Glutamatergic neuron (in vitro differentiated cells): ENCODE data around the gene GOLGA2. TPM values are rescaled to one million over a fixed set of nuclear protein-coding genes. Genes with fewer than 3 reads are reported as not detected.

ENCODE experiments used
- DNase-seq: peaks from one replicate; pipeline ENCODE4 v3.0.0; 2022
- H3K27ac Mint-ChIP-seq: one replicate; pipeline ENCODE4 v1.8.0; 2020; ENCODE audit warnings: mild to moderate bottlenecking, mixed read lengths, inconsistent platforms; ENCODE audit not compliant: unreplicated experiment
- H3K27me3 Mint-ChIP-seq: one replicate; pipeline ENCODE4 v1.8.0; 2020; ENCODE audit warnings: mild to moderate bottlenecking, moderate library complexity, mixed read lengths, inconsistent platforms; ENCODE audit not compliant: unreplicated experiment
- H3K36me3 Mint-ChIP-seq: one replicate; pipeline ENCODE4 v1.8.0; 2020; ENCODE audit warnings: mild to moderate bottlenecking, mixed read lengths, inconsistent platforms; ENCODE audit not compliant: unreplicated experiment
- H3K4me1 Mint-ChIP-seq: one replicate; pipeline ENCODE4 v1.8.0; 2020; ENCODE audit warnings: mild to moderate bottlenecking, low read depth, mixed read lengths, inconsistent platforms; ENCODE audit not compliant: unreplicated experiment
- H3K4me3 Mint-ChIP-seq: one replicate; pipeline ENCODE4 v1.8.0; 2020; ENCODE audit warnings: mild to moderate bottlenecking, mixed read lengths, inconsistent platforms; ENCODE audit not compliant: unreplicated experiment
- H3K9me3 Mint-ChIP-seq: one replicate; pipeline ENCODE4 v1.8.0; 2020; ENCODE audit warnings: mild to moderate bottlenecking, moderate library complexity, mixed read lengths, inconsistent platforms; ENCODE audit not compliant: unreplicated experiment
- CTCF ChIP-seq: fragments of 200-600 bp; sonication (generic); IDR thresholded peaks from one replicate; pipeline ENCODE4 v1.5.0; 2021; ENCODE audit not compliant: partially characterized antibody, unreplicated experiment
- total RNA-seq: library from RNA; stranded (reverse); fragmentation: NEBNext Ultra II Directional; extraction: Animal tissue kit (Norgen Biotek cat#: 25700); gene quantifications from one replicate; pipeline ENCODE4 v1.2.1, GENCODE V29; 2021; ENCODE audit not compliant: unreplicated experiment

Gene GOLGA2
- total RNA-seq, 1 donor from 2014 or later: 78.3 TPM

GRCh38 chr9:128293091-128293490 is 17.3 kb upstream of the GOLGA2 start:
- Mint-ChIP-seq H3K27me3 (peaks cover 1% of the 10 kb centered on the region), H3K27ac (no peak overlapping the region), H3K9me3 (no peaks in the 10 kb centered on the region), H3K4me1 (no peaks in the 10 kb centered on the region), H3K4me3 (no peak overlapping the region), H3K36me3 (no peaks in the 10 kb centered on the region)
- DNase-seq: no peak
- TF ChIP-seq CTCF: no peak

GRCh38 chr9:128292009-128292408 is 16.2 kb upstream of the GOLGA2 start:
- no peak overlapping the region for H3K4me3 Mint-ChIP-seq
- no peaks in the 10 kb centered on the region for H3K36me3 Mint-ChIP-seq
- DNase-seq: no peak
- peaks cover 2% of the 10 kb centered on the region for H3K9me3 Mint-ChIP-seq
- TF ChIP-seq CTCF: no peak
- no peak overlapping the region for H3K27ac Mint-ChIP-seq
- no peaks in the 10 kb centered on the region for H3K4me1 Mint-ChIP-seq
- peaks cover 4% of the 10 kb centered on the region for H3K27me3 Mint-ChIP-seq

- Mint-ChIP-seq H3K27me3 (peaks cover 4% of the 10 kb centered on the region), H3K9me3 (peaks cover 2% of the 10 kb centered on the region), H3K27ac (no peak overlapping the region), H3K36me3 (no peaks in the 10 kb centered on the region), H3K4me3 (no peak overlapping the region), H3K4me1 (no peaks in the 10 kb centered on the region)
- no peak for TF ChIP-seq CTCF
- no peak for DNase-seq
Observed at GRCh38 chr9:128288273-128289004, 12.6 kb upstream of the GOLGA2 start.

- H3K4me1 Mint-ChIP-seq: no peaks in the 10 kb centered on the region
- H3K27me3 Mint-ChIP-seq: peaks cover 4% of the 10 kb centered on the region
- peaks cover 3% of the 10 kb centered on the region for H3K9me3 Mint-ChIP-seq
- TF ChIP-seq CTCF: no peak
- H3K4me3 Mint-ChIP-seq: no peak overlapping the region
- no peaks in the 10 kb centered on the region for H3K36me3 Mint-ChIP-seq
- DNase-seq: no peak
- no peak overlapping the region for H3K27ac Mint-ChIP-seq
Observed at GRCh38 chr9:128286440-128286839, 10.6 kb upstream of the GOLGA2 start.

- Mint-ChIP-seq H3K36me3 (no peaks in the 10 kb centered on the region), H3K9me3 (peaks cover 3% of the 10 kb centered on the region), H3K4me1 (no peaks in the 10 kb centered on the region), H3K27me3 (peaks cover 4% of the 10 kb centered on the region), H3K4me3 (no peak overlapping the region), H3K27ac (no peak overlapping the region)
- no peak for DNase-seq
- no peak for TF ChIP-seq CTCF
Observed at GRCh38 chr9:128285033-128285784, 9.4 kb upstream of the GOLGA2 start.
